Loucy (cell line): ENCODE measurements around the gene CMC2.

ENCODE experiments used
- EZH2phosphoT487 ChIP-seq: fragments of 200-600 bp; IDR thresholded peaks from 2 replicates; pipeline ENCODE4 v1.6.1; 2018; ENCODE audit warnings: antibody characterized with exemption, mild to moderate bottlenecking, moderate library complexity, borderline replicate concordance
- TF ChIP-seq, protein P1 (sequence below): fragments of 200-600 bp; sonication (generic); conservative IDR thresholded peaks from 2 replicates; pipeline ENCODE4 v1.5.1; 2014; ENCODE audit warnings: mild to moderate bottlenecking, antibody characterized with exemption, low read length

DNA sequence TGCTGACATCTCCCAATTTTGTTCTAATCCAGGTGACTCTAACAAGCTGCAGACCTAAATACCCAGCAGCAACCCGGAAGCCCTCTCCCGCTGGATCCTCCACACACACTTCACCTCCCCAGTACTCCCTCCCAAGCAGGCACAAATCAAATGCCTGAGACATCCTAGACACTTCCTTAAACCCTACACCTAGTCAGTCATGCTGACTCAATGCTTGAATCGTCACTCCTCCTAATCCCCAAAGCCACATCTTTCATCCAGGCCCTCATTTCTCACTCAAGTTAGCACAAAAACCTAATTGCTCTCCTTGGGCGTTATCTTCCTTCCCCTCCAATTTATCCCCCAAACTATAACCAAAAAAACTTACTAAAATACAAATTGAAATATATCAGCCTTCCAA is 32.7 kb downstream of the CMC2 start:
- no peak for TF ChIP-seq EZH2phosphoT487
- TF ChIP-seq, protein P1, sequence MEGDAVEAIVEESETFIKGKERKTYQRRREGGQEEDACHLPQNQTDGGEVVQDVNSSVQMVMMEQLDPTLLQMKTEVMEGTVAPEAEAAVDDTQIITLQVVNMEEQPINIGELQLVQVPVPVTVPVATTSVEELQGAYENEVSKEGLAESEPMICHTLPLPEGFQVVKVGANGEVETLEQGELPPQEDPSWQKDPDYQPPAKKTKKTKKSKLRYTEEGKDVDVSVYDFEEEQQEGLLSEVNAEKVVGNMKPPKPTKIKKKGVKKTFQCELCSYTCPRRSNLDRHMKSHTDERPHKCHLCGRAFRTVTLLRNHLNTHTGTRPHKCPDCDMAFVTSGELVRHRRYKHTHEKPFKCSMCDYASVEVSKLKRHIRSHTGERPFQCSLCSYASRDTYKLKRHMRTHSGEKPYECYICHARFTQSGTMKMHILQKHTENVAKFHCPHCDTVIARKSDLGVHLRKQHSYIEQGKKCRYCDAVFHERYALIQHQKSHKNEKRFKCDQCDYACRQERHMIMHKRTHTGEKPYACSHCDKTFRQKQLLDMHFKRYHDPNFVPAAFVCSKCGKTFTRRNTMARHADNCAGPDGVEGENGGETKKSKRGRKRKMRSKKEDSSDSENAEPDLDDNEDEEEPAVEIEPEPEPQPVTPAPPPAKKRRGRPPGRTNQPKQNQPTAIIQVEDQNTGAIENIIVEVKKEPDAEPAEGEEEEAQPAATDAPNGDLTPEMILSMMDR = no peak
